Caco-2 (cell line): ENCODE data around the gene PDGFC. TPM values are rescaled to one million over a fixed set of nuclear protein-coding genes. Genes with fewer than 3 reads are reported as not detected.

Experiments used
- BruUV-seq: library from RNA; stranded (reverse); fragments of 400-500 nt; replicated peaks from 2 replicates; lab custom pipeline; 2021; lab: Mats Ljungman, UMichigan
- CTCF ChIA-PET: fragments of 300-600 bp; sonication (Branson Sonifier 250); formaldehyde crosslinking; loops from one replicate; lab custom pipeline; 2022; ENCODE audit warnings: antibody characterized with exemption; lab: Charles Lee
- POLR2A ChIA-PET: fragments of 300-600 bp; sonication (Branson Sonifier 250); formaldehyde crosslinking; loops from one replicate; lab custom pipeline; 2022; ENCODE audit warnings: antibody characterized with exemption; lab: Charles Lee
- DNase-seq, 2 experiments: peaks; one replicate each; pipeline versions ENCODE4 v3.0.0 to v3.0.0-alpha.2; 2020 to 2022
- H3K27me3 ChIP-seq: replicated peaks from 2 replicates; pipeline ENCODE4 v1.6.0; 2011; ENCODE audit warnings: low read length; ENCODE audit not compliant: control insufficient read depth, insufficient read depth
- H3K36me3 ChIP-seq: 2 replicates; pipeline ENCODE4 v1.5.1; 2011; ENCODE audit warnings: low read length; ENCODE audit not compliant: control insufficient read depth, insufficient read depth
- H3K4me1 ChIP-seq: fragments of 250-450 bp; sonication (Bioruptor Pico); 2 replicates; pipeline ENCODE4 v1.5.1; 2020; ENCODE audit warnings: mild to moderate bottlenecking
- H3K4me3 ChIP-seq: 2 replicates; pipeline ENCODE4 v1.5.1; 2011; ENCODE audit warnings: low read depth, mild to moderate bottlenecking, control low read depth, low read length
- H3K9me3 ChIP-seq: fragments of 250-450 bp; sonication (Bioruptor Pico); 2 replicates; pipeline ENCODE4 v1.5.1; 2020; ENCODE audit warnings: mild to moderate bottlenecking, moderate library complexity
- H3K27ac Mint-ChIP-seq: one replicate; pipeline ENCODE4 v1.8.0; 2022; ENCODE audit warnings: mixed read lengths; ENCODE audit not compliant: unreplicated experiment
- H3K27me3 Mint-ChIP-seq: one replicate; pipeline ENCODE4 v1.8.0; 2022; ENCODE audit warnings: mixed read lengths; ENCODE audit not compliant: insufficient read depth, unreplicated experiment
- H3K36me3 Mint-ChIP-seq: one replicate; pipeline ENCODE4 v1.8.0; 2022; ENCODE audit warnings: mild to moderate bottlenecking, mixed read lengths; ENCODE audit not compliant: insufficient read depth, unreplicated experiment
- H3K4me1 Mint-ChIP-seq: one replicate; pipeline ENCODE4 v1.8.0; 2022; ENCODE audit warnings: low read depth, mixed read lengths; ENCODE audit not compliant: unreplicated experiment
- H3K4me3 Mint-ChIP-seq: one replicate; pipeline ENCODE4 v1.8.0; 2022; ENCODE audit warnings: mild to moderate bottlenecking, moderate library complexity, mixed read lengths; ENCODE audit not compliant: unreplicated experiment
- H3K9me3 Mint-ChIP-seq: one replicate; pipeline ENCODE4 v1.8.0; 2022; ENCODE audit warnings: mixed read lengths; ENCODE audit not compliant: unreplicated experiment
- CTCF ChIP-seq, 2 experiments: fragments of 200-600 bp in 1 of 2; IDR thresholded peaks; 1 replicate in 1 of 2; 2 replicates in 1 of 2; pipeline versions ENCODE4 v1.5.1 to v1.8.0; 2011 to 2022; ENCODE audit warnings: antibody characterized with exemption in 1 of 2, control low read depth in 1 of 2, inconsistent platforms in 1 of 2, low read depth in 1 of 2, low read length in 1 of 2, mild to moderate bottlenecking in 1 of 2, moderate library complexity in 1 of 2; ENCODE audit not compliant: insufficient read depth in 1 of 2, severe bottlenecking in 1 of 2, unreplicated experiment in 1 of 2
- intact Hi-C: fragments of 100-400 bp; cut with micrococcal nuclease; formaldehyde crosslinking; loops from one replicate; pipeline ENCODE4 v1.10.0; 2022; ENCODE audit not compliant: unreplicated experiment
- total RNA-seq: library from RNA; stranded (reverse); gene quantifications from 2 replicates; pipeline ENCODE4 v1.2.3, GENCODE V29; 2022

PDGFC gene
- total RNA-seq, 1 experiment from 2014 or later = 9.5 TPM

- no peaks in the 10 kb centered on the region for H3K9me3 Mint-ChIP-seq
- H3K4me3 Mint-ChIP-seq = no peak overlapping the region
- H3K4me3 ChIP-seq = no peak overlapping the region
- no peak for DNase-seq
- H3K4me1 Mint-ChIP-seq = peaks cover 7% of the 10 kb centered on the region
- no peak for TF ChIP-seq CTCF (IDR thresholded peaks at IDR 0.05; ENCODE audit: insufficient read depth in 1 of 2, low read depth in 1 of 2, low read length in 1 of 2, severe bottlenecking in 1 of 2, unreplicated experiment in 1 of 2)
- ChIA-PET CTCF (no interaction called here), POLR2A (no interaction called here)
- no peaks in the 10 kb centered on the region for H3K27me3 Mint-ChIP-seq
- no peaks in the 10 kb centered on the region for H3K27me3 ChIP-seq
- H3K27ac Mint-ChIP-seq = no peak overlapping the region
- no peaks in the 10 kb centered on the region for H3K9me3 ChIP-seq
- no TSS peak for BruUV-seq
- no peaks in the 10 kb centered on the region for H3K4me1 ChIP-seq
- H3K36me3 Mint-ChIP-seq = no peaks in the 10 kb centered on the region
- H3K36me3 ChIP-seq = no peaks in the 10 kb centered on the region
- intact Hi-C loops = no loop called here
Observed at GRCh38 chr4:156767911-156768415, 203.6 kb downstream of the PDGFC start.

- intact Hi-C loops = no loop called here
- no peaks in the 10 kb centered on the region for H3K36me3 ChIP-seq
- H3K9me3 ChIP-seq = no peaks in the 10 kb centered on the region
- TF ChIP-seq CTCF (IDR thresholded peaks at IDR 0.05; ENCODE audit: insufficient read depth in 1 of 2, low read depth in 1 of 2, low read length in 1 of 2, severe bottlenecking in 1 of 2, unreplicated experiment in 1 of 2) = no peak
- H3K36me3 Mint-ChIP-seq = no peaks in the 10 kb centered on the region
- no TSS peak for BruUV-seq
- DNase-seq = no peak
- H3K27ac Mint-ChIP-seq = no peak overlapping the region
- no peaks in the 10 kb centered on the region for H3K27me3 Mint-ChIP-seq
- ChIA-PET POLR2A (no interaction called here), CTCF (no interaction called here)
- H3K4me1 ChIP-seq = no peaks in the 10 kb centered on the region
- H3K4me3 ChIP-seq = no peak overlapping the region
- no peak overlapping the region for H3K4me3 Mint-ChIP-seq
- H3K27me3 ChIP-seq = no peaks in the 10 kb centered on the region
- H3K9me3 Mint-ChIP-seq = no peaks in the 10 kb centered on the region
- H3K4me1 Mint-ChIP-seq = peaks cover 7% of the 10 kb centered on the region
Observed at GRCh38 chr4:156766846-156767245, 204.8 kb downstream of the PDGFC start.

GRCh38 chr4:156765277-156765676 is 206.3 kb downstream of the PDGFC start:
- ChIA-PET CTCF (no interaction called here), POLR2A (no interaction called here)
- Histone ChIP-seq H3K9me3 (no peaks in the 10 kb centered on the region), H3K4me3 (no peak overlapping the region), H3K4me1 (no peaks in the 10 kb centered on the region), H3K27me3 (no peaks in the 10 kb centered on the region), H3K36me3 (no peaks in the 10 kb centered on the region)
- intact Hi-C loops = loop anchor here (1.0 kb wide), 1 partner anchor 203 kb away; no protein-coding TSS in a partner anchor
- Mint-ChIP-seq H3K27me3 (no peaks in the 10 kb centered on the region), H3K36me3 (no peaks in the 10 kb centered on the region), H3K4me3 (no peak overlapping the region), H3K4me1 (peaks cover 7% of the 10 kb centered on the region), H3K9me3 (no peaks in the 10 kb centered on the region), H3K27ac (no peak overlapping the region)
- DNase-seq = no peak
- BruUV-seq = no TSS peak
- TF ChIP-seq CTCF (IDR thresholded peaks at IDR 0.05; ENCODE audit: insufficient read depth in 1 of 2, low read depth in 1 of 2, low read length in 1 of 2, severe bottlenecking in 1 of 2, unreplicated experiment in 1 of 2) = no peak
